GM12801 (cell line): Measurements from ENCODE around the gene ENO4.

Experiments used
- TF ChIP-seq, protein P1 (sequence below): IDR thresholded peaks from one replicate; pipeline ENCODE4 v1.5.1; 2011; ENCODE audit warnings: control low read depth; ENCODE audit not compliant: insufficient read length; ENCODE audit errors: extremely low read depth

ENO4 gene

GRCh38 chr10:116831790-116832189 is 17.5 kb upstream of the ENO4 start:
- TF ChIP-seq, protein P1, sequence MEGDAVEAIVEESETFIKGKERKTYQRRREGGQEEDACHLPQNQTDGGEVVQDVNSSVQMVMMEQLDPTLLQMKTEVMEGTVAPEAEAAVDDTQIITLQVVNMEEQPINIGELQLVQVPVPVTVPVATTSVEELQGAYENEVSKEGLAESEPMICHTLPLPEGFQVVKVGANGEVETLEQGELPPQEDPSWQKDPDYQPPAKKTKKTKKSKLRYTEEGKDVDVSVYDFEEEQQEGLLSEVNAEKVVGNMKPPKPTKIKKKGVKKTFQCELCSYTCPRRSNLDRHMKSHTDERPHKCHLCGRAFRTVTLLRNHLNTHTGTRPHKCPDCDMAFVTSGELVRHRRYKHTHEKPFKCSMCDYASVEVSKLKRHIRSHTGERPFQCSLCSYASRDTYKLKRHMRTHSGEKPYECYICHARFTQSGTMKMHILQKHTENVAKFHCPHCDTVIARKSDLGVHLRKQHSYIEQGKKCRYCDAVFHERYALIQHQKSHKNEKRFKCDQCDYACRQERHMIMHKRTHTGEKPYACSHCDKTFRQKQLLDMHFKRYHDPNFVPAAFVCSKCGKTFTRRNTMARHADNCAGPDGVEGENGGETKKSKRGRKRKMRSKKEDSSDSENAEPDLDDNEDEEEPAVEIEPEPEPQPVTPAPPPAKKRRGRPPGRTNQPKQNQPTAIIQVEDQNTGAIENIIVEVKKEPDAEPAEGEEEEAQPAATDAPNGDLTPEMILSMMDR: no peak

GRCh38 chr10:116833986-116834985 is 15.0 kb upstream of the ENO4 start:
- TF ChIP-seq, protein P1: no peak

- TF ChIP-seq, protein P1: no peak
These were observed 13.6 kb upstream of the ENO4 start for GRCh38 chr10:116835658-116836057.

- TF ChIP-seq, protein P1: no peak
These were observed 13.2 kb upstream of the ENO4 start for GRCh38 chr10:116836083-116836482.

- TF ChIP-seq, protein P1: no peak
These were observed 12.3 kb upstream of the ENO4 start for GRCh38 chr10:116836902-116837523.

GRCh38 chr10:116838143-116838725 is 11.1 kb upstream of the ENO4 start:
- TF ChIP-seq, protein P1: no peak

- TF ChIP-seq, protein P1: no peak
These were observed 8.8 kb upstream of the ENO4 start for GRCh38 chr10:116840389-116841075.
